Smooth muscle cell (in vitro differentiated cells): ENCODE results near the gene GLP1R. TPM values are rescaled to one million over a fixed set of nuclear protein-coding genes. Genes with fewer than 3 reads are reported as not detected.

Experiments
- DNase-seq: peaks from one replicate; lab custom pipeline; 2025; ENCODE audit not compliant: unreplicated experiment; lab: John Stamatoyannopoulos, UW
- H2AFZ ChIP-seq: fragments of 200-600 bp; sonication (generic); 2 replicates; pipeline ENCODE4 v1.6.0; 2016; ENCODE audit warnings: antibody characterized with exemption, low read depth, mild to moderate bottlenecking
- H3F3A ChIP-seq: fragments of 200-600 bp; sonication (generic); 2 replicates; pipeline ENCODE4 v1.6.0; 2017; ENCODE audit warnings: antibody characterized with exemption, low read depth
- H3K27ac ChIP-seq: fragments of 200-600 bp; sonication (generic); 2 replicates; pipeline ENCODE4 v1.5.1; 2016; ENCODE audit warnings: low read depth, mild to moderate bottlenecking
- H3K27me3 ChIP-seq: fragments of 200-600 bp; sonication (generic); 2 replicates; pipeline ENCODE4 v1.6.1; 2016; ENCODE audit warnings: low read depth, mild to moderate bottlenecking
- H3K36me3 ChIP-seq: fragments of 200-600 bp; sonication (generic); 2 replicates; pipeline ENCODE4 v1.5.1; 2016; ENCODE audit warnings: low read depth
- H3K4me1 ChIP-seq: fragments of 200-600 bp; sonication (generic); 2 replicates; pipeline ENCODE4 v1.5.1; 2016; ENCODE audit warnings: low read depth
- H3K4me2 ChIP-seq: fragments of 200-600 bp; sonication (generic); 2 replicates; pipeline ENCODE4 v1.6.0; 2016; ENCODE audit warnings: mild to moderate bottlenecking
- H3K4me3 ChIP-seq: fragments of 200-600 bp; sonication (generic); 2 replicates; pipeline ENCODE4 v1.5.1; 2016; ENCODE audit warnings: mild to moderate bottlenecking
- H3K79me2 ChIP-seq: fragments of 200-600 bp; sonication (generic); 2 replicates; pipeline ENCODE4 v1.6.0; 2016; ENCODE audit warnings: low read depth, mild to moderate bottlenecking
- H3K9ac ChIP-seq: fragments of 200-600 bp; sonication (generic); 2 replicates; pipeline ENCODE4 v1.6.0; 2016; ENCODE audit warnings: low read depth
- H3K9me3 ChIP-seq: fragments of 200-600 bp; sonication (generic); replicated peaks from 2 replicates; pipeline ENCODE4 v1.5.1; 2016; ENCODE audit warnings: low read depth
- H4K20me1 ChIP-seq: fragments of 200-600 bp; sonication (generic); 2 replicates; pipeline ENCODE4 v1.6.0; 2016; ENCODE audit warnings: low read depth
- CTCF ChIP-seq: fragments of 200-600 bp; sonication (generic); IDR thresholded peaks from 2 replicates; pipeline ENCODE4 v1.5.1; 2017; ENCODE audit warnings: borderline replicate concordance, mild to moderate bottlenecking, antibody characterized with exemption; ENCODE audit not compliant: insufficient read depth, poor library complexity, severe bottlenecking
- WGBS: methylation state at CpG from one replicate; pipeline ENCODE4 v1.1.7; 2016; ENCODE audit warnings: low lambda C conversion rate; 5-methylcytosine and 5-hydroxymethylcytosine counted together
- polyA plus RNA-seq: library from polyadenylated mRNA; unstranded; fragments of >200 nt; fragmentation: Nextera tagmentation; extraction: Ambion mirVana; gene quantifications from 2 replicates; pipeline ENCODE4 v1.2.1, GENCODE V29; 2016
- total RNA-seq: library from RNA; depleted of rRNA; stranded (reverse); fragments of >200 nt; gene quantifications from 2 replicates; pipeline ENCODE4 v1.2.3, GENCODE V29; 2014

GLP1R gene
- total and polyA plus RNA-seq, 2 experiments from 2014 or later, result not detected

GRCh38 chr6:39060467-39061160, 12.0 kb downstream of the GLP1R start:
- DNase-seq, result no peak
- WGBS, result 87% methylated on average over 7 of the region's 7 CpGs
- no peaks in the 10 kb centered on the region for H3K36me3 ChIP-seq
- H3K9ac ChIP-seq, result no peak overlapping the region
- no peak for TF ChIP-seq CTCF
- no peaks in the 10 kb centered on the region for H3K79me2 ChIP-seq
- no peaks in the 10 kb centered on the region for H3K4me1 ChIP-seq
- H3K27ac ChIP-seq, result no peak overlapping the region
- H4K20me1 ChIP-seq, result no peaks in the 10 kb centered on the region
- no peaks in the 10 kb centered on the region for H3F3A ChIP-seq
- H3K4me3 ChIP-seq, result no peak overlapping the region
- peaks cover 45% of the 10 kb centered on the region for H3K27me3 ChIP-seq
- H3K4me2 ChIP-seq, result no peak overlapping the region
- no peak overlapping the region for H2AFZ ChIP-seq
- no peaks in the 10 kb centered on the region for H3K9me3 ChIP-seq

GRCh38 chr6:39061182-39061581, 12.6 kb downstream of the GLP1R start:
- TF ChIP-seq CTCF, result no peak
- H3K9ac ChIP-seq, result no peak overlapping the region
- no peak overlapping the region for H3K27ac ChIP-seq
- H3F3A ChIP-seq, result no peaks in the 10 kb centered on the region
- no peaks in the 10 kb centered on the region for H4K20me1 ChIP-seq
- no peaks in the 10 kb centered on the region for H3K4me1 ChIP-seq
- no peaks in the 10 kb centered on the region for H3K79me2 ChIP-seq
- no peaks in the 10 kb centered on the region for H3K9me3 ChIP-seq
- no peak overlapping the region for H3K4me2 ChIP-seq
- WGBS, result 73% methylated on average over 6 of the region's 6 CpGs
- H3K27me3 ChIP-seq, result peaks cover 40% of the 10 kb centered on the region
- no peak overlapping the region for H3K4me3 ChIP-seq
- DNase-seq, result no peak
- no peaks in the 10 kb centered on the region for H3K36me3 ChIP-seq
- H2AFZ ChIP-seq, result no peak overlapping the region

- H3K9me3 ChIP-seq, result no peaks in the 10 kb centered on the region
- no peaks in the 10 kb centered on the region for H3K4me1 ChIP-seq
- H3K4me2 ChIP-seq, result no peak overlapping the region
- no peak for TF ChIP-seq CTCF
- peaks cover 39% of the 10 kb centered on the region for H3K27me3 ChIP-seq
- no peak overlapping the region for H3K27ac ChIP-seq
- no peak overlapping the region for H3K9ac ChIP-seq
- no peak overlapping the region for H2AFZ ChIP-seq
- no peaks in the 10 kb centered on the region for H4K20me1 ChIP-seq
- no peaks in the 10 kb centered on the region for H3F3A ChIP-seq
- DNase-seq, result no peak
- H3K36me3 ChIP-seq, result no peaks in the 10 kb centered on the region
- H3K4me3 ChIP-seq, result no peak overlapping the region
- 86% methylated on average over 3 of the region's 3 CpGs for WGBS
- no peaks in the 10 kb centered on the region for H3K79me2 ChIP-seq
Measured at GRCh38 chr6:39061588-39061987, 13.0 kb downstream of the GLP1R start.
